ENCODE measurements around the gene USP36.

DNA sequence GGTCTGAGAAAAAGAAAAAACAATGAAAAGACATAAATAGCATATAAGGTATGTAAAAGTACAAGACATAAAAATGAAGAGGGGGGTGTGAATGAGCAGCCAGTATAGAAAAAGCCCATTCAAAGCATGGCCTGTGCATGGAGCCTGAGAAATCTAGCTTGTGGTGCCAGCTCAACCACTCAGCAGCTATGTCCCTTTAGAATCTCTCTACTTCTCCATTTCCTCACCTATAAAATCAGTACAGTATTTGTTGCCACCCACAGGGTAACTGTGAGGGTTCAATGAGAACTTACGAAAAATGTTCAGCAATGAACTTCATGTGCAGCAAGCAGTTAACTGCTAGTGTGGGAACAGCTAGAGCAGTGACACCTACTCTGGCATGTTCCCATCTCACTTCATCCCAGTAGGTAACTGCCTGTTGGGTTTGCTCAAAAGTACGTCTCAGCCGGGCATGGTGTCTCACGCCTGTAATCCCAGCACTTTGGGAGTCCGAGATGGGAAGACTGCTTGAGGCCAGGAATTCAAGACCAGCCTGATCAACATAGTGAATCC, 73.8 kb downstream of the USP36 start:
- TF ChIP-seq, protein P1, sequence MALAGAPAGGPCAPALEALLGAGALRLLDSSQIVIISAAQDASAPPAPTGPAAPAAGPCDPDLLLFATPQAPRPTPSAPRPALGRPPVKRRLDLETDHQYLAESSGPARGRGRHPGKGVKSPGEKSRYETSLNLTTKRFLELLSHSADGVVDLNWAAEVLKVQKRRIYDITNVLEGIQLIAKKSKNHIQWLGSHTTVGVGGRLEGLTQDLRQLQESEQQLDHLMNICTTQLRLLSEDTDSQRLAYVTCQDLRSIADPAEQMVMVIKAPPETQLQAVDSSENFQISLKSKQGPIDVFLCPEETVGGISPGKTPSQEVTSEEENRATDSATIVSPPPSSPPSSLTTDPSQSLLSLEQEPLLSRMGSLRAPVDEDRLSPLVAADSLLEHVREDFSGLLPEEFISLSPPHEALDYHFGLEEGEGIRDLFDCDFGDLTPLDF (CRISPR knock-in tag; IDR thresholded peaks at IDR 0.05): no peak
- TF ChIP-seq, protein P2, sequence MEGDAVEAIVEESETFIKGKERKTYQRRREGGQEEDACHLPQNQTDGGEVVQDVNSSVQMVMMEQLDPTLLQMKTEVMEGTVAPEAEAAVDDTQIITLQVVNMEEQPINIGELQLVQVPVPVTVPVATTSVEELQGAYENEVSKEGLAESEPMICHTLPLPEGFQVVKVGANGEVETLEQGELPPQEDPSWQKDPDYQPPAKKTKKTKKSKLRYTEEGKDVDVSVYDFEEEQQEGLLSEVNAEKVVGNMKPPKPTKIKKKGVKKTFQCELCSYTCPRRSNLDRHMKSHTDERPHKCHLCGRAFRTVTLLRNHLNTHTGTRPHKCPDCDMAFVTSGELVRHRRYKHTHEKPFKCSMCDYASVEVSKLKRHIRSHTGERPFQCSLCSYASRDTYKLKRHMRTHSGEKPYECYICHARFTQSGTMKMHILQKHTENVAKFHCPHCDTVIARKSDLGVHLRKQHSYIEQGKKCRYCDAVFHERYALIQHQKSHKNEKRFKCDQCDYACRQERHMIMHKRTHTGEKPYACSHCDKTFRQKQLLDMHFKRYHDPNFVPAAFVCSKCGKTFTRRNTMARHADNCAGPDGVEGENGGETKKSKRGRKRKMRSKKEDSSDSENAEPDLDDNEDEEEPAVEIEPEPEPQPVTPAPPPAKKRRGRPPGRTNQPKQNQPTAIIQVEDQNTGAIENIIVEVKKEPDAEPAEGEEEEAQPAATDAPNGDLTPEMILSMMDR (IDR thresholded peaks at IDR 0.05): no peak
- TF ChIP-seq, protein P3, sequence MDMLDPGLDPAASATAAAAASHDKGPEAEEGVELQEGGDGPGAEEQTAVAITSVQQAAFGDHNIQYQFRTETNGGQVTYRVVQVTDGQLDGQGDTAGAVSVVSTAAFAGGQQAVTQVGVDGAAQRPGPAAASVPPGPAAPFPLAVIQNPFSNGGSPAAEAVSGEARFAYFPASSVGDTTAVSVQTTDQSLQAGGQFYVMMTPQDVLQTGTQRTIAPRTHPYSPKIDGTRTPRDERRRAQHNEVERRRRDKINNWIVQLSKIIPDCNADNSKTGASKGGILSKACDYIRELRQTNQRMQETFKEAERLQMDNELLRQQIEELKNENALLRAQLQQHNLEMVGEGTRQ (CRISPR knock-in tag; IDR thresholded peaks at IDR 0.05): no peak
- TF ChIP-seq, protein P4, sequence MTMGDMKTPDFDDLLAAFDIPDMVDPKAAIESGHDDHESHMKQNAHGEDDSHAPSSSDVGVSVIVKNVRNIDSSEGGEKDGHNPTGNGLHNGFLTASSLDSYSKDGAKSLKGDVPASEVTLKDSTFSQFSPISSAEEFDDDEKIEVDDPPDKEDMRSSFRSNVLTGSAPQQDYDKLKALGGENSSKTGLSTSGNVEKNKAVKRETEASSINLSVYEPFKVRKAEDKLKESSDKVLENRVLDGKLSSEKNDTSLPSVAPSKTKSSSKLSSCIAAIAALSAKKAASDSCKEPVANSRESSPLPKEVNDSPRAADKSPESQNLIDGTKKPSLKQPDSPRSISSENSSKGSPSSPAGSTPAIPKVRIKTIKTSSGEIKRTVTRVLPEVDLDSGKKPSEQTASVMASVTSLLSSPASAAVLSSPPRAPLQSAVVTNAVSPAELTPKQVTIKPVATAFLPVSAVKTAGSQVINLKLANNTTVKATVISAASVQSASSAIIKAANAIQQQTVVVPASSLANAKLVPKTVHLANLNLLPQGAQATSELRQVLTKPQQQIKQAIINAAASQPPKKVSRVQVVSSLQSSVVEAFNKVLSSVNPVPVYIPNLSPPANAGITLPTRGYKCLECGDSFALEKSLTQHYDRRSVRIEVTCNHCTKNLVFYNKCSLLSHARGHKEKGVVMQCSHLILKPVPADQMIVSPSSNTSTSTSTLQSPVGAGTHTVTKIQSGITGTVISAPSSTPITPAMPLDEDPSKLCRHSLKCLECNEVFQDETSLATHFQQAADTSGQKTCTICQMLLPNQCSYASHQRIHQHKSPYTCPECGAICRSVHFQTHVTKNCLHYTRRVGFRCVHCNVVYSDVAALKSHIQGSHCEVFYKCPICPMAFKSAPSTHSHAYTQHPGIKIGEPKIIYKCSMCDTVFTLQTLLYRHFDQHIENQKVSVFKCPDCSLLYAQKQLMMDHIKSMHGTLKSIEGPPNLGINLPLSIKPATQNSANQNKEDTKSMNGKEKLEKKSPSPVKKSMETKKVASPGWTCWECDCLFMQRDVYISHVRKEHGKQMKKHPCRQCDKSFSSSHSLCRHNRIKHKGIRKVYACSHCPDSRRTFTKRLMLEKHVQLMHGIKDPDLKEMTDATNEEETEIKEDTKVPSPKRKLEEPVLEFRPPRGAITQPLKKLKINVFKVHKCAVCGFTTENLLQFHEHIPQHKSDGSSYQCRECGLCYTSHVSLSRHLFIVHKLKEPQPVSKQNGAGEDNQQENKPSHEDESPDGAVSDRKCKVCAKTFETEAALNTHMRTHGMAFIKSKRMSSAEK (CRISPR knock-in tag; IDR thresholded peaks at IDR 0.05; ENCODE audit: borderline replicate concordance): no peak
- no peak for TF ChIP-seq ZNF232 (CRISPR knock-in tag; IDR thresholded peaks at IDR 0.05)
- TF ChIP-seq, protein P5, sequence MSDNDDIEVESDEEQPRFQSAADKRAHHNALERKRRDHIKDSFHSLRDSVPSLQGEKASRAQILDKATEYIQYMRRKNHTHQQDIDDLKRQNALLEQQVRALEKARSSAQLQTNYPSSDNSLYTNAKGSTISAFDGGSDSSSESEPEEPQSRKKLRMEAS (CRISPR knock-in tag; IDR thresholded peaks at IDR 0.05): no peak
- TF ChIP-seq ESRRA (CRISPR knock-in tag; IDR thresholded peaks at IDR 0.05; ENCODE audit: borderline replicate concordance): no peak
- no peak for TF ChIP-seq ATF1 (CRISPR knock-in tag; IDR thresholded peaks at IDR 0.05)
- TF ChIP-seq ZNF396 (CRISPR knock-in tag; IDR thresholded peaks at IDR 0.05; ENCODE audit: borderline replicate concordance): no peak
- no peak for TF ChIP-seq GABPB1 (CRISPR knock-in tag; IDR thresholded peaks at IDR 0.05)
